Mammary epithelial cell (primary cell): ENCODE measurements around the gene MAPK8IP3.
"Not testable (repeated sequence)": the region's sequence is repeated elsewhere in the genome, so short reads cannot be mapped to it uniquely, and the experiment has no call there.

ENCODE experiments used
- CTCF ChIP-seq, 2 donors: IDR thresholded peaks in 1 of 2; conservative IDR thresholded peaks in 1 of 2; 2 replicates each; pipeline ENCODE4 v1.5.1; 2011 to 2012; ENCODE audit warnings: inconsistent platforms in 2 of 2, low read length in 2 of 2, mild to moderate bottlenecking in 2 of 2, control low read depth in 1 of 2, low read depth in 1 of 2; ENCODE audit not compliant: insufficient read depth in 1 of 2; ENCODE audit errors: extremely low read depth in 1 of 2
- EZH2 ChIP-seq: IDR thresholded peaks from 2 replicates; pipeline ENCODE4 v1.6.1; 2012; ENCODE audit warnings: low read length, inconsistent platforms, borderline replicate concordance

- TF ChIP-seq CTCF (conservative IDR thresholded peaks at IDR 0.05 in 1 of 2, IDR thresholded peaks at IDR 0.05 in 1 of 2; ENCODE audit: extremely low read depth in 1 of 2, insufficient read depth in 1 of 2, low read depth in 1 of 2, low read length in 2 of 2); EZH2: not testable (repeated sequence)
These were observed 12.2 kb downstream of the MAPK8IP3 start for GRCh38 chr16:1718236-1718635.
